Hepatocyte (in vitro differentiated cells): ENCODE data around the gene PKN3. TPM values are rescaled to one million over a fixed set of nuclear protein-coding genes. Genes with fewer than 3 reads are reported as not detected.

Source experiments
- DNase-seq: peaks from one replicate; pipeline ENCODE4 v3.0.0-alpha.2; 2016; ENCODE audit warnings: low spot score
- H2AFZ ChIP-seq: fragments of 200-600 bp; sonication (generic); 2 replicates; pipeline ENCODE4 v1.6.0; 2016; ENCODE audit warnings: antibody characterized with exemption, mild to moderate bottlenecking
- H3K27ac ChIP-seq: fragments of 200-600 bp; sonication (generic); 2 replicates; pipeline ENCODE4 v1.5.1; 2016; ENCODE audit warnings: mild to moderate bottlenecking
- H3K27me3 ChIP-seq: fragments of 200-600 bp; sonication (generic); 2 replicates; pipeline ENCODE4 v1.6.1; 2016
- H3K36me3 ChIP-seq: fragments of 200-600 bp; sonication (generic); replicated peaks from 2 replicates; pipeline ENCODE4 v1.5.1; 2016; ENCODE audit warnings: low read depth; ENCODE audit not compliant: insufficient read depth
- H3K4me1 ChIP-seq: fragments of 200-600 bp; sonication (generic); 2 replicates; pipeline ENCODE4 v1.5.1; 2016; ENCODE audit warnings: mild to moderate bottlenecking, moderate library complexity; ENCODE audit not compliant: insufficient read depth
- H3K4me2 ChIP-seq: fragments of 200-600 bp; sonication (generic); 2 replicates; pipeline ENCODE4 v1.6.0; 2016
- H3K4me3 ChIP-seq: fragments of 200-600 bp; sonication (generic); 2 replicates; pipeline ENCODE4 v1.5.1; 2016; ENCODE audit warnings: mild to moderate bottlenecking
- H3K79me2 ChIP-seq: fragments of 200-600 bp; sonication (generic); 2 replicates; pipeline ENCODE4 v1.6.0; 2017; ENCODE audit warnings: mild to moderate bottlenecking
- H3K9me2 ChIP-seq: fragments of 200-600 bp; sonication (generic); replicated peaks from 2 replicates; pipeline ENCODE4 v1.6.0; 2017; ENCODE audit warnings: mild to moderate bottlenecking; ENCODE audit not compliant: insufficient read depth
- H3K9me3 ChIP-seq: fragments of 200-600 bp; sonication (generic); 2 replicates; pipeline ENCODE4 v1.5.1; 2016; ENCODE audit warnings: low read depth, mild to moderate bottlenecking
- H4K20me1 ChIP-seq: fragments of 200-600 bp; sonication (generic); 2 replicates; pipeline ENCODE4 v1.6.0; 2016; ENCODE audit warnings: mild to moderate bottlenecking; ENCODE audit not compliant: insufficient read depth, poor library complexity, severe bottlenecking
- EZH2 ChIP-seq: fragments of 200-600 bp; sonication (generic); IDR thresholded peaks from 2 replicates; pipeline ENCODE4 v1.6.1; 2016; ENCODE audit warnings: antibody characterized with exemption, mild to moderate bottlenecking, borderline replicate concordance
- EZH2phosphoT487 ChIP-seq: fragments of 200-600 bp; sonication (generic); IDR thresholded peaks from one replicate; pipeline ENCODE4 v1.6.1; 2018; ENCODE audit warnings: antibody characterized with exemption, mild to moderate bottlenecking, low read depth, moderate library complexity; ENCODE audit not compliant: unreplicated experiment, severe bottlenecking
- WGBS: methylation state at CpG from one replicate; pipeline ENCODE4 v1.1.6; 2016; ENCODE audit warnings: low lambda C conversion rate; ENCODE audit errors: missing lambda C conversion rate; 5-methylcytosine and 5-hydroxymethylcytosine counted together
- polyA plus RNA-seq: library from polyadenylated mRNA; unstranded; fragments of >200 nt; fragmentation: Nextera tagmentation; extraction: Ambion mirVana; gene quantifications from 2 replicates; pipeline ENCODE4 v1.2.1, GENCODE V29; 2016
- total RNA-seq: library from RNA; depleted of rRNA; stranded (reverse); fragments of >200 nt; gene quantifications from 2 replicates; pipeline ENCODE4 v1.2.3, GENCODE V29; 2014
- TF ChIP-seq, protein P1 (sequence below): fragments of 200-600 bp; sonication (generic); IDR thresholded peaks from 2 replicates; pipeline ENCODE4 v1.5.1; 2016; ENCODE audit warnings: antibody characterized with exemption, mild to moderate bottlenecking; ENCODE audit not compliant: poor library complexity

The PKN3 gene
- total and polyA plus RNA-seq, 2 experiments from 2014 or later: 3.7 to 4.5 TPM

DNA sequence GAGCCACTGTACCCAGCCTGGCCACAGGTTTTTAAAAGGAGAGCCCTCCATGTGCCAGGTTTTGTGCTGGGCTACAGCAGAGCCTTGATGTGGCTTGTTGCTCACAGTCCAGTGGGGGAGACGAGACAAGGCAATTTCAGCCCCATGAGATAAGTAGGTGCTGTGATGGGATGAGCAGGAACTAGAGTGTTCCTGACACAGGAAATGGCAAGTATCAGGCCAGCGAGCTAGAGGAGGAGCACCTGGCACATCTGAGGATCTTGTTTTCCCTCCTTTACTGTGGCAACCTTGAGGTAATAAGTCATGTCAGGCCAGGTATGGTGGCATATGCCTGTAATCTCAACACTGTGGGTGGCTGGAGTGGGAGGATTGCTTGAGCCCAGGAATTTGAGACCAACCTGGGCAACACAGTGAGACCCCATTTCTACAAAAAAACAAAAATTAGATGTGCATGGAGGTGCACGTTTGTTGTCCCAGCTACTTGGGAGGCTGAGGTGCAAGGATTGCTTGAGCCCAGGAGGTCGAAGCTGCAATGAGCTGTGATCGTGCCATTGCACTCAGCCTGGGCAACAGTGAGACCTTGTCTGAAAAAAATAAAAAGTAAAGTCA, 25.4 kb downstream of the PKN3 start:
- no peak overlapping the region for H3K27ac ChIP-seq
- WGBS: 90% methylated on average over 5 of the region's 5 CpGs
- no peaks in the 10 kb centered on the region for H3K9me2 ChIP-seq
- TF ChIP-seq, protein P1, sequence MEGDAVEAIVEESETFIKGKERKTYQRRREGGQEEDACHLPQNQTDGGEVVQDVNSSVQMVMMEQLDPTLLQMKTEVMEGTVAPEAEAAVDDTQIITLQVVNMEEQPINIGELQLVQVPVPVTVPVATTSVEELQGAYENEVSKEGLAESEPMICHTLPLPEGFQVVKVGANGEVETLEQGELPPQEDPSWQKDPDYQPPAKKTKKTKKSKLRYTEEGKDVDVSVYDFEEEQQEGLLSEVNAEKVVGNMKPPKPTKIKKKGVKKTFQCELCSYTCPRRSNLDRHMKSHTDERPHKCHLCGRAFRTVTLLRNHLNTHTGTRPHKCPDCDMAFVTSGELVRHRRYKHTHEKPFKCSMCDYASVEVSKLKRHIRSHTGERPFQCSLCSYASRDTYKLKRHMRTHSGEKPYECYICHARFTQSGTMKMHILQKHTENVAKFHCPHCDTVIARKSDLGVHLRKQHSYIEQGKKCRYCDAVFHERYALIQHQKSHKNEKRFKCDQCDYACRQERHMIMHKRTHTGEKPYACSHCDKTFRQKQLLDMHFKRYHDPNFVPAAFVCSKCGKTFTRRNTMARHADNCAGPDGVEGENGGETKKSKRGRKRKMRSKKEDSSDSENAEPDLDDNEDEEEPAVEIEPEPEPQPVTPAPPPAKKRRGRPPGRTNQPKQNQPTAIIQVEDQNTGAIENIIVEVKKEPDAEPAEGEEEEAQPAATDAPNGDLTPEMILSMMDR: no peak
- TF ChIP-seq EZH2phosphoT487 (no peak), EZH2 (no peak)
- H2AFZ ChIP-seq: no peak overlapping the region
- no peak overlapping the region for H3K4me2 ChIP-seq
- no peaks in the 10 kb centered on the region for H3K36me3 ChIP-seq
- no peak overlapping the region for H3K4me3 ChIP-seq
- no peaks in the 10 kb centered on the region for H3K9me3 ChIP-seq
- no peaks in the 10 kb centered on the region for H3K79me2 ChIP-seq
- no peaks in the 10 kb centered on the region for H3K27me3 ChIP-seq
- H3K4me1 ChIP-seq: peaks cover 7% of the 10 kb centered on the region
- no peaks in the 10 kb centered on the region for H4K20me1 ChIP-seq
- no peak for DNase-seq

DNA sequence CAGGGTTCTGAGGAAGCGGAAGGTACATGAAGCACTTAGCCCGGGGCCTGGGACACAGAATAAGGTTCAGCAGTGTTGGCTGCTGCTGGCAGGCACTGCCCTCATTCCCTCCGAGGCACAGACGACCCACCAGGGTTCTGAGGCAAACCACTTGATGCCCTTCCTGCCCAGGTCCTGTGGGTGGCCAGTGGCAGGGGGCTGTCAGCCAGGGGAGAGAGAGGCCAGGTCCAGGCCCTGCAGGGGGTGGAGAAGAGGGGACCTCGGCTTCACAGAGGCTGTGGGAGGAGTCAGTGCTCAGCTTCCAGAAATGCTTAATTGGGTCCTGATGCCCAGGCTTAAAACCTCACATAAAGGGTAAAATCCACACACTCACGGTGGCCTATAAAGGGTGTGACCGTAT, 26.0 kb downstream of the PKN3 start:
- Histone ChIP-seq H3K27me3 (no peaks in the 10 kb centered on the region), H3K4me2 (no peak overlapping the region), H4K20me1 (no peaks in the 10 kb centered on the region), H3K79me2 (no peaks in the 10 kb centered on the region), H3K27ac (no peak overlapping the region), H3K9me2 (no peaks in the 10 kb centered on the region), H3K36me3 (no peaks in the 10 kb centered on the region), H3K4me3 (no peak overlapping the region), H3K4me1 (peaks cover 6% of the 10 kb centered on the region), H2AFZ (no peak overlapping the region), H3K9me3 (no peaks in the 10 kb centered on the region)
- TF ChIP-seq, protein P1: no peak
- TF ChIP-seq EZH2: no peak
- TF ChIP-seq EZH2phosphoT487: no peak
- DNase-seq: no peak
- 80% methylated on average over 7 of the region's 7 CpGs for WGBS

DNA sequence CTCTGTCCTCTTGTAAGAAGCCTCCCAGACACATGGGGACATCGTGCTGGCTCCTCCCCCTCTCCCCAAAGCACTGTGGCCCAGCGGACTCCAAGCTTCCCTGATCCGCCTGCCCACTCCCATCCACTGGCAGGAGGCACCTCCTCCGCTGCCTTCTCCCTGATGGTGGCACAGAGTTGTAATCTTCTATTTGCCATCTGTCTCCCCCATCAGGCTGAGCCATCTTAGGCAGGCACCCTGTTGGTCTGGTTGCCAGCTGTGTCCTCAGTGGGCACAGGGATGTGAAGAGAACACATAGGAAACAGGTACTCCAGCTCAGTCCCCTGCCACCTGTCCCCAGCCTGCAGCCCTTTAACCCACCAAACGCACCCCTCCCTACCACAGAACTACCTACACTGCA, 27.0 kb downstream of the PKN3 start:
- no peaks in the 10 kb centered on the region for H3K27me3 ChIP-seq
- DNase-seq: no peak
- no peaks in the 10 kb centered on the region for H3K9me3 ChIP-seq
- H3K4me3 ChIP-seq: no peak overlapping the region
- H3K4me1 ChIP-seq: peaks cover 4% of the 10 kb centered on the region
- no peak overlapping the region for H3K4me2 ChIP-seq
- H3K79me2 ChIP-seq: no peaks in the 10 kb centered on the region
- TF ChIP-seq EZH2: no peak
- TF ChIP-seq EZH2phosphoT487: no peak
- TF ChIP-seq, protein P1: no peak
- no peaks in the 10 kb centered on the region for H4K20me1 ChIP-seq
- WGBS: 79% methylated on average over 5 of the region's 5 CpGs
- no peaks in the 10 kb centered on the region for H3K36me3 ChIP-seq
- H3K27ac ChIP-seq: no peak overlapping the region
- H3K9me2 ChIP-seq: no peaks in the 10 kb centered on the region
- H2AFZ ChIP-seq: no peak overlapping the region
